NT2/D1 (cell line): ENCODE results near the gene SYK.

Source experiments
- SUZ12 ChIP-seq: IDR thresholded peaks from 2 replicates; pipeline ENCODE4 v1.6.1; 2011; ENCODE audit not compliant: insufficient read length, insufficient read depth; ENCODE audit errors: extremely low read depth
- YY1 ChIP-seq: IDR thresholded peaks from 2 replicates; pipeline ENCODE4 v1.6.1; 2011; ENCODE audit not compliant: insufficient read length, insufficient read depth
- ZNF274 ChIP-seq: IDR thresholded peaks from 2 replicates; pipeline ENCODE4 v1.6.1; 2011; ENCODE audit warnings: mild to moderate bottlenecking, low read depth, low read length

GRCh38 chr9:90940280-90940679 is 138.7 kb downstream of the SYK start:
- TF ChIP-seq YY1 (no peak), ZNF274 (no peak), SUZ12 (no peak)
